GM12878 (cell line): ENCODE results near the gene AKAP9.

ENCODE experiments used
- CHD1 ChIP-seq: IDR thresholded peaks from 2 replicates; pipeline ENCODE4 v1.6.1; 2012; ENCODE audit warnings: low read depth, low read length, improper control_type of control experiment
- CTCF ChIP-seq, 3 experiments: IDR thresholded peaks in 2 of 3; conservative IDR thresholded peaks in 1 of 3; 2 replicates each; pipeline ENCODE4 v1.5.1; 2011; ENCODE audit warnings: low read depth in 3 of 3, low read length in 3 of 3, mild to moderate bottlenecking in 3 of 3, control low read depth in 2 of 3, moderate library complexity in 2 of 3, inconsistent platforms in 1 of 3, mixed read lengths in 1 of 3; ENCODE audit not compliant: control insufficient read depth in 2 of 3, insufficient read depth in 1 of 3; ENCODE audit errors: extremely low read depth in 1 of 3
- EP300 ChIP-seq, 2 experiments: fragments of 150-350 bp in 1 of 2; IDR thresholded peaks; 2 replicates each; pipeline ENCODE4 v1.6.1; 2011 to 2012; ENCODE audit warnings: low read depth in 2 of 2, low read length in 2 of 2, borderline replicate concordance in 1 of 2, improper control_type of control experiment in 1 of 2, inconsistent platforms in 1 of 2; ENCODE audit not compliant: control insufficient read depth in 1 of 2
- GABPA ChIP-seq: IDR thresholded peaks from 2 replicates; pipeline ENCODE4 v1.6.1; 2014; ENCODE audit warnings: antibody characterized with exemption, low read depth, mild to moderate bottlenecking, inconsistent platforms
- MAX ChIP-seq: IDR thresholded peaks from 2 replicates; pipeline ENCODE4 v1.6.1; 2012; ENCODE audit warnings: low read depth, low read length, improper control_type of control experiment
- MYC ChIP-seq: IDR thresholded peaks from 2 replicates; pipeline ENCODE4 v1.6.1; 2011; ENCODE audit warnings: mild to moderate bottlenecking, low read length, moderate library complexity, inconsistent platforms; ENCODE audit not compliant: insufficient read depth, insufficient replicate concordance, insufficient read length, severe bottlenecking
- POLR2A ChIP-seq: IDR thresholded peaks from 2 replicates; pipeline ENCODE4 v1.6.1; 2011; ENCODE audit warnings: low read depth, mild to moderate bottlenecking, low read length
- POLR2AphosphoS5 ChIP-seq: IDR thresholded peaks from 2 replicates; pipeline ENCODE4 v1.6.1; 2011; ENCODE audit warnings: mild to moderate bottlenecking, low read length, inconsistent platforms
- ZNF274 ChIP-seq: IDR thresholded peaks from one replicate; pipeline ENCODE4 v1.8.0; 2011; ENCODE audit not compliant: insufficient read length, insufficient read depth
- ZNF384 ChIP-seq: IDR thresholded peaks from 2 replicates; pipeline ENCODE4 v1.6.1; 2012; ENCODE audit warnings: low read depth, mild to moderate bottlenecking, low read length, improper control_type of control experiment, borderline replicate concordance
- TF ChIP-seq, protein P1 (sequence below): fragments of 450-650 bp; IDR thresholded peaks from 2 replicates; pipeline ENCODE4 v1.6.1; 2017; ENCODE audit warnings: antibody characterized with exemption, mild to moderate bottlenecking, moderate library complexity
- TF ChIP-seq, protein P2 (sequence below): IDR thresholded peaks from 2 replicates; pipeline ENCODE4 v1.6.1; 2012; ENCODE audit warnings: low read depth, low read length, improper control_type of control experiment

DNA sequence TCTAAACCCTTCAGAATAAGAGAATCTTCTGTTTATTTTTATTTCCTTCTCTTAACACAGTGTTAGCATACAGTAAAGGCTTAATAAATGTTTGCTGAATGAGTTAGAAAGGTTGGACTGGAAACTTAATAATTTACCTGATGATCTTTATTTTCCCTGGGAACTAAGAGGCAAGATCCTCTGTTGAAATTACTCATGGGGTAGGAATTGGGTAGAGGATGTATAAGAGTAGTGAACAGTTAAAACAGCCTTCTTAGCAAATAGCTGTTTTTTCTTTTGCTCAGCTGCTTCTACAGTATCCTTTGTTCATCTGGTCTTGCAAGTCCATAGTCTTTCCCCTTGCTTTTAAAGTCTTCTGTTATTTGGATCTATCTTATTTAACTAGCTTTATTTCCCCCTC, 80.0 kb downstream of the AKAP9 start:
- TF ChIP-seq CHD1 (no peak), MYC (no peak), POLR2A (no peak), ZNF274 (no peak), POLR2AphosphoS5 (no peak), EP300 (IDR thresholded peaks at IDR 0.05; ENCODE audit: borderline replicate concordance in 1 of 2, control insufficient read depth in 1 of 2, low read depth in 2 of 2, low read length in 2 of 2) (no peak), MAX (no peak), GABPA (no peak), CTCF (IDR thresholded peaks at IDR 0.05 in 2 of 3, conservative IDR thresholded peaks at IDR 0.05 in 1 of 3; ENCODE audit: control insufficient read depth in 2 of 3, extremely low read depth in 1 of 3, insufficient read depth in 1 of 3, low read depth in 3 of 3, low read length in 3 of 3) (no peak), ZNF384 (no peak)
- TF ChIP-seq, protein P1, sequence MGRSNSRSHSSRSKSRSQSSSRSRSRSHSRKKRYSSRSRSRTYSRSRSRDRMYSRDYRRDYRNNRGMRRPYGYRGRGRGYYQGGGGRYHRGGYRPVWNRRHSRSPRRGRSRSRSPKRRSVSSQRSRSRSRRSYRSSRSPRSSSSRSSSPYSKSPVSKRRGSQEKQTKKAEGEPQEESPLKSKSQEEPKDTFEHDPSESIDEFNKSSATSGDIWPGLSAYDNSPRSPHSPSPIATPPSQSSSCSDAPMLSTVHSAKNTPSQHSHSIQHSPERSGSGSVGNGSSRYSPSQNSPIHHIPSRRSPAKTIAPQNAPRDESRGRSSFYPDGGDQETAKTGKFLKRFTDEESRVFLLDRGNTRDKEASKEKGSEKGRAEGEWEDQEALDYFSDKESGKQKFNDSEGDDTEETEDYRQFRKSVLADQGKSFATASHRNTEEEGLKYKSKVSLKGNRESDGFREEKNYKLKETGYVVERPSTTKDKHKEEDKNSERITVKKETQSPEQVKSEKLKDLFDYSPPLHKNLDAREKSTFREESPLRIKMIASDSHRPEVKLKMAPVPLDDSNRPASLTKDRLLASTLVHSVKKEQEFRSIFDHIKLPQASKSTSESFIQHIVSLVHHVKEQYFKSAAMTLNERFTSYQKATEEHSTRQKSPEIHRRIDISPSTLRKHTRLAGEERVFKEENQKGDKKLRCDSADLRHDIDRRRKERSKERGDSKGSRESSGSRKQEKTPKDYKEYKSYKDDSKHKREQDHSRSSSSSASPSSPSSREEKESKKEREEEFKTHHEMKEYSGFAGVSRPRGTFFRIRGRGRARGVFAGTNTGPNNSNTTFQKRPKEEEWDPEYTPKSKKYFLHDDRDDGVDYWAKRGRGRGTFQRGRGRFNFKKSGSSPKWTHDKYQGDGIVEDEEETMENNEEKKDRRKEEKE = no peak
- TF ChIP-seq, protein P2, sequence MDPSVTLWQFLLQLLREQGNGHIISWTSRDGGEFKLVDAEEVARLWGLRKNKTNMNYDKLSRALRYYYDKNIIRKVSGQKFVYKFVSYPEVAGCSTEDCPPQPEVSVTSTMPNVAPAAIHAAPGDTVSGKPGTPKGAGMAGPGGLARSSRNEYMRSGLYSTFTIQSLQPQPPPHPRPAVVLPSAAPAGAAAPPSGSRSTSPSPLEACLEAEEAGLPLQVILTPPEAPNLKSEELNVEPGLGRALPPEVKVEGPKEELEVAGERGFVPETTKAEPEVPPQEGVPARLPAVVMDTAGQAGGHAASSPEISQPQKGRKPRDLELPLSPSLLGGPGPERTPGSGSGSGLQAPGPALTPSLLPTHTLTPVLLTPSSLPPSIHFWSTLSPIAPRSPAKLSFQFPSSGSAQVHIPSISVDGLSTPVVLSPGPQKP = no peak
